Transverse colon (tissue), 4 donors: ENCODE measurements around the gene CPZ.

Source experiments
- CTCF ChIP-seq, 5 experiments: fragments of 200-600 bp in 3 of 5; fragments of 450-650 bp in 2 of 5; sonication (generic) in 3 of 5; IDR thresholded peaks; 1 replicate in 2 of 5; 2 replicates in 3 of 5; pipeline ENCODE4 v1.5.1; 2016 to 2017; ENCODE audit warnings: antibody characterized with exemption in 5 of 5, inconsistent platforms in 3 of 5, mild to moderate bottlenecking in 2 of 5, moderate library complexity in 1 of 5
- EP300 ChIP-seq: sonication (generic); formaldehyde crosslinking; IDR thresholded peaks from one replicate; pipeline ENCODE4 v1.6.1; 2017; ENCODE audit warnings: antibody characterized with exemption, low read depth
- POLR2A ChIP-seq: fragments of 450-650 bp; IDR thresholded peaks from one replicate; pipeline ENCODE4 v1.6.1; 2016; ENCODE audit warnings: antibody characterized with exemption, mild to moderate bottlenecking, moderate library complexity
- POLR2AphosphoS5 ChIP-seq, 3 donors: sonication (generic); formaldehyde crosslinking; IDR thresholded peaks; one replicate each; pipeline ENCODE4 v1.6.1; 2016; ENCODE audit warnings: antibody characterized with exemption in 3 of 3

GRCh38 chr4:8582016-8582415 is 10.5 kb upstream of the CPZ start:
- TF ChIP-seq CTCF (IDR thresholded peaks at IDR 0.05) (no peak), EP300 (no peak), POLR2A (no peak), POLR2AphosphoS5 (IDR thresholded peaks at IDR 0.05) (no peak)
